H1 (cell line): ENCODE data around the gene ETV2. TPM values are rescaled to one million over a fixed set of nuclear protein-coding genes. Genes with fewer than 3 reads are reported as not detected.
"Not testable (repeated sequence)": the region's sequence is repeated elsewhere in the genome, so short reads cannot be mapped to it uniquely, and the experiment has no call there.

Experiments used
- CTCF ChIA-PET: fragments of 300-600 bp; sonication (Branson Sonifier 250); formaldehyde crosslinking; loops from one replicate; lab custom pipeline; 2021; ENCODE audit not compliant: partially characterized antibody; lab: Charles Lee
- POLR2A ChIA-PET: fragments of 300-600 bp; sonication (Branson Sonifier 250); formaldehyde crosslinking; loops from one replicate; lab custom pipeline; 2021; ENCODE audit warnings: inconsistent platforms; ENCODE audit not compliant: partially characterized antibody; lab: Charles Lee
- DNase-seq, 2 experiments: peaks; one replicate each; pipeline versions ENCODE4 v3.0.0 to v3.0.0-alpha.2; 2010 to 2022; ENCODE audit warnings: low spot score in 2 of 2, low read depth in 1 of 2, mixed read lengths in 1 of 2
- FAIRE-seq: peaks from 2 replicates; lab custom pipeline; 2011; peaks lifted over from hg19 to GRCh38; lab: Jason Lieb, UNC
- H2AFZ ChIP-seq: 2 replicates; pipeline ENCODE4 v1.8.1; 2012; ENCODE audit warnings: low read length, inconsistent platforms
- H2AK5ac ChIP-seq: 2 replicates; pipeline ENCODE4 v1.6.1; 2013; ENCODE audit warnings: low read depth, low read length
- H2BK120ac ChIP-seq: replicated peaks from 2 replicates; pipeline ENCODE3; 2013; ENCODE audit warnings: low read depth, low read length, inconsistent platforms
- H2BK12ac ChIP-seq: 2 replicates; pipeline ENCODE4 v1.6.1; 2013; ENCODE audit warnings: low read depth, low read length
- H2BK15ac ChIP-seq: 2 replicates; pipeline ENCODE4 v1.6.1; 2013; ENCODE audit warnings: low read length
- H2BK20ac ChIP-seq: 2 replicates; pipeline ENCODE4 v1.6.1; 2013; ENCODE audit warnings: low read length
- H2BK5ac ChIP-seq: 2 replicates; pipeline ENCODE4 v1.6.1; 2013; ENCODE audit warnings: low read depth, low read length
- H3K14ac ChIP-seq: 2 replicates; pipeline ENCODE4 v1.6.1; 2013; ENCODE audit warnings: inconsistent platforms; ENCODE audit not compliant: insufficient read length
- H3K18ac ChIP-seq: 2 replicates; pipeline ENCODE4 v1.6.1; 2013; ENCODE audit warnings: low read length; ENCODE audit errors: extremely low read depth
- H3K23ac ChIP-seq: 2 replicates; pipeline ENCODE4 v1.6.1; 2013; ENCODE audit warnings: inconsistent platforms; ENCODE audit not compliant: insufficient read length
- H3K23me2 ChIP-seq: 2 replicates; pipeline ENCODE4 v1.6.1; 2013; ENCODE audit warnings: low read depth, low read length
- H3K27ac ChIP-seq: 2 replicates; pipeline ENCODE4 v1.6.1; 2011; ENCODE audit warnings: low read depth, low read length, inconsistent platforms
- H3K27me3 ChIP-seq, 4 experiments: replicated peaks in 1 of 4; 1 replicate in 1 of 4; 2 replicates in 3 of 4; pipeline versions ENCODE4 v1.6.1 to v1.8.1; 2011 to 2013; ENCODE audit warnings: low read length in 3 of 4, mild to moderate bottlenecking in 3 of 4, inconsistent platforms in 2 of 4, mixed read lengths in 2 of 4, moderate library complexity in 1 of 4; ENCODE audit not compliant: control insufficient read depth in 3 of 4, insufficient read depth in 3 of 4; ENCODE audit errors: extremely low read depth in 1 of 4
- H3K36me3 ChIP-seq, 4 experiments: 2 replicates each; pipeline versions ENCODE4 v1.6.1 to v1.8.1; 2011 to 2013; ENCODE audit warnings: mild to moderate bottlenecking in 4 of 4, low read length in 3 of 4, moderate library complexity in 2 of 4, control low read depth in 1 of 4, inconsistent platforms in 1 of 4; ENCODE audit not compliant: insufficient read depth in 4 of 4, control insufficient read depth in 2 of 4
- H3K4ac ChIP-seq: replicated peaks from 2 replicates; pipeline ENCODE3; 2013; ENCODE audit warnings: low read length, low read depth, mixed read lengths, inconsistent platforms; ENCODE audit not compliant: insufficient read length
- H3K4me1 ChIP-seq, 4 experiments: replicated peaks in 1 of 4; 1 replicate in 1 of 4; 2 replicates in 3 of 4; pipeline versions ENCODE4 v1.6.1 to v1.8.1; 2011 to 2013; ENCODE audit warnings: low read length in 3 of 4, inconsistent platforms in 2 of 4, mixed read lengths in 1 of 4; ENCODE audit not compliant: insufficient read depth in 4 of 4, control insufficient read depth in 3 of 4
- H3K4me2 ChIP-seq, 2 experiments: 2 replicates each; pipeline versions ENCODE4 v1.6.1 to v1.8.1; 2011 to 2013; ENCODE audit warnings: low read depth in 2 of 2, low read length in 2 of 2, control low read depth in 1 of 2, inconsistent platforms in 1 of 2, mild to moderate bottlenecking in 1 of 2; ENCODE audit not compliant: insufficient read depth in 1 of 2
- H3K4me3 ChIP-seq, 4 experiments: fragments of 200-600, 300-600 bp in 1 of 4; sonication (generic), shearing (Covaris generic), sonication (Bioruptor Twin) in 1 of 4; 2 replicates each; pipeline versions ENCODE4 v1.5.1 to v1.8.1; 2011 to 2016; ENCODE audit warnings: low read length in 4 of 4, low read depth in 3 of 4, control low read depth in 2 of 4, inconsistent platforms in 2 of 4, mild to moderate bottlenecking in 2 of 4, mixed read lengths in 1 of 4, moderate library complexity in 1 of 4; ENCODE audit not compliant: insufficient read depth in 2 of 4; ENCODE audit errors: extremely low read depth in 1 of 4
- H3K56ac ChIP-seq: replicated peaks from 2 replicates; pipeline ENCODE3; 2013; ENCODE audit warnings: low read depth, mild to moderate bottlenecking, mixed read lengths, low read length, inconsistent platforms; ENCODE audit not compliant: insufficient read length
- H3K79me1 ChIP-seq: 2 replicates; pipeline ENCODE4 v1.6.1; 2013; ENCODE audit warnings: low read depth, low read length, control low read depth
- H3K79me2 ChIP-seq, 2 experiments: 2 replicates each; pipeline versions ENCODE4 v1.6.1 to v1.8.1; 2012 to 2013; ENCODE audit warnings: low read length in 2 of 2, mild to moderate bottlenecking in 2 of 2, inconsistent platforms in 1 of 2; ENCODE audit not compliant: insufficient read depth in 2 of 2, control insufficient read depth in 1 of 2
- H3K9ac ChIP-seq, 4 experiments: replicated peaks in 1 of 4; 1 replicate in 1 of 4; 2 replicates in 3 of 4; pipeline versions ENCODE4 v1.6.1 to v1.8.1; 2011 to 2013; ENCODE audit warnings: low read depth in 3 of 4, low read length in 3 of 4, control low read depth in 2 of 4, mild to moderate bottlenecking in 2 of 4, moderate library complexity in 2 of 4, inconsistent platforms in 1 of 4; ENCODE audit errors: extremely low read depth in 1 of 4
- H3K9me3 ChIP-seq, 2 experiments: 2 replicates each; pipeline versions ENCODE4 v1.6.1 to v1.8.1; 2012 to 2013; ENCODE audit warnings: mild to moderate bottlenecking in 2 of 2, moderate library complexity in 2 of 2, control low read depth in 1 of 2, inconsistent platforms in 1 of 2, low read depth in 1 of 2, low read length in 1 of 2, mixed read lengths in 1 of 2; ENCODE audit not compliant: insufficient read depth in 2 of 2
- H4K20me1 ChIP-seq, 2 experiments: replicated peaks in 1 of 2; 2 replicates each; pipeline versions ENCODE3 to v1.8.1; 2011 to 2013; ENCODE audit warnings: inconsistent platforms in 2 of 2, low read length in 2 of 2, mild to moderate bottlenecking in 1 of 2; ENCODE audit not compliant: insufficient read depth in 2 of 2, control insufficient read depth in 1 of 2
- H4K5ac ChIP-seq: 2 replicates; pipeline ENCODE4 v1.6.1; 2013; ENCODE audit warnings: low read length, low read depth, mixed read lengths, inconsistent platforms; ENCODE audit not compliant: insufficient read length
- H4K8ac ChIP-seq: 2 replicates; pipeline ENCODE4 v1.8.0; 2013; ENCODE audit warnings: mild to moderate bottlenecking, moderate library complexity, low read length, inconsistent platforms; ENCODE audit not compliant: insufficient read depth; ENCODE audit errors: extremely low read depth
- H4K91ac ChIP-seq: replicated peaks from 2 replicates; pipeline ENCODE3; 2013; ENCODE audit warnings: low read length, mixed read lengths, inconsistent platforms; ENCODE audit not compliant: insufficient read length
- SIRT6 ChIP-seq: IDR thresholded peaks from one replicate; pipeline ENCODE4 v1.7.1; 2012; ENCODE audit warnings: low read length, inconsistent platforms
- USF2 ChIP-seq: IDR thresholded peaks from 2 replicates; pipeline ENCODE4 v1.6.1; 2011; ENCODE audit warnings: low read length, improper control_type of control experiment
- WGBS, 2 experiments: shearing (Covaris generic) in 1 of 2; methylation state at CpG; one replicate each; pipeline versions ENCODE4 v1.1.6 to v1.1.7; 2013 to 2015; ENCODE audit warnings: low lambda C conversion rate in 2 of 2, mixed read lengths in 2 of 2, inconsistent platforms in 1 of 2, low coverage in 1 of 2, missing lambda C conversion rate in 1 of 2; ENCODE audit not compliant: insufficient replicate concordance in 2 of 2, insufficient coverage in 1 of 2, insufficient read length in 1 of 2; ENCODE audit errors: extremely low coverage in 1 of 2, missing lambda C conversion rate in 1 of 2; 5-methylcytosine and 5-hydroxymethylcytosine counted together
- polyA plus RNA-seq, 7 experiments: library from polyadenylated mRNA; depleted of rRNA in 3 of 7; stranded (reverse) in 5 of 7; unstranded in 2 of 7; fragments of >200 nt in 5 of 7; fragments of 200-250 nt in 2 of 7; gene quantifications; 1 replicate in 5 of 7; 2 replicates in 1 of 7; 4 replicates in 1 of 7; pipeline versions ENCODE4 v1.2.1 to v1.2.3, GENCODE V29; 2011 to 2013; ENCODE audit warnings: missing spikeins in 2 of 7, mixed read lengths in 2 of 7
- total RNA-seq: library from RNA; stranded (reverse); fragmentation: NEBNext Ultra II Directional; extraction: Animal tissue kit (Norgen Biotek cat#: 25700); gene quantifications from 2 replicates; pipeline ENCODE4 v1.2.1, GENCODE V29; 2021

The ETV2 gene
- total and polyA plus RNA-seq, 2 of the 8 experiments (the other 6 are each of a cell fraction or from before 2014, with no cell fraction given): 0.88 to 1.3 TPM

GRCh38 chr19:35650581-35650980 is 9.0 kb downstream of the ETV2 start (continued):
- TF ChIP-seq USF2 (no peak), SIRT6 (no peak)

- not testable (repeated sequence) for H2BK12ac ChIP-seq
- peaks cover 9 to 54% (median 35%) of the 10 kb centered on the region in 4 experiments for H3K36me3 ChIP-seq
- CTCF ChIA-PET: interaction anchor here (0.7 to 1.9 kb wide), 4 partner anchors 65 to 302 kb away, joined by 3 to 7 read pairs (median 4); no protein-coding TSS in a partner anchor
Observed at GRCh38 chr19:35654828-35655227, 13.3 kb downstream of the ETV2 start.

More at GRCh38 chr19:35654828-35655227, 13.3 kb downstream of the ETV2 start:
- H2BK5ac ChIP-seq, H2AFZ ChIP-seq, H3K14ac ChIP-seq, H3K23me2 ChIP-seq, H3K9me3 ChIP-seq, H4K8ac ChIP-seq, H3K4ac ChIP-seq, H3K18ac ChIP-seq, H3K79me2 ChIP-seq, DNase-seq, H3K4me3 ChIP-seq, H4K91ac ChIP-seq, H3K27ac ChIP-seq, H2BK20ac ChIP-seq, H2AK5ac ChIP-seq, H2BK15ac ChIP-seq, H3K56ac ChIP-seq, H3K4me2 ChIP-seq, FAIRE-seq, POLR2A ChIA-PET, H3K79me1 ChIP-seq, H3K9ac ChIP-seq, H3K23ac ChIP-seq, H3K4me1 ChIP-seq, H2BK120ac ChIP-seq, H3K27me3 ChIP-seq, H4K5ac ChIP-seq: not testable (repeated sequence)
- WGBS, 2 experiments: 98% methylated on average over 5 of the region's 6 CpGs; no CpG with 5 or more reads in 1 of the 2 experiments
- peaks cover 0 to 16% of the 10 kb centered on the region in 2 experiments for H4K20me1 ChIP-seq
